HG02885 (cell line): ENCODE measurements around the gene GLO1.

Experiments
- ATAC-seq: cut with Tn5 transposase; IDR thresholded peaks from one replicate; pipeline ENCODE4 v1.9.1; 2021; ENCODE audit warnings: mild to moderate bottlenecking; ENCODE audit not compliant: unreplicated experiment, poor library complexity

The GLO1 gene

GRCh38 chr6:38631186-38631783 lies 71.7 kb downstream of the GLO1 start:
- no peak for ATAC-seq
